ENCODE data around the gene TBC1D8.

DNA sequence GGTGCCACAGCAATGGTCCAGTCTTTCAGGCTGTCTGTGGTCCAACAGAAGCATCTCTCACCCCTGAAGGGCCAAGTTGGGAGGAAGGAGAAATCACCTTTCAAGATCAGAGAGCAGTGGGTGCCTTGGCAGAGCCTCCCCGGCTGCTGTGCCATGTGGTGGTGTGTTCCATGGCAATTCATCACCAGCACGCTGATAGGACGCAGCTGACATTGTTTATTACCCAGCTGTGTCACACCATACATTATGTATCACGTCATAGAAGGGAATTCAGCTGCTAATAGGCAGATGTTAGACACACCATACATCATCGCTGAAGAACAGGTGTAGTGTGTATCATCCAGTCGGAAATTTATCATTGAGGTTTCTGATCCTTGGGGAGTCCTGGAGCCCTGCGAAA, 178.7 kb downstream of the TBC1D8 start:
- TF ChIP-seq POLR2AphosphoS5 (IDR thresholded peaks at IDR 0.05; ENCODE audit: low read depth, low read length) (no peak), SIN3A (IDR thresholded peaks at IDR 0.05; ENCODE audit: borderline replicate concordance, insufficient read depth, low read depth, low read length) (no peak)
- TF ChIP-seq, protein P1, sequence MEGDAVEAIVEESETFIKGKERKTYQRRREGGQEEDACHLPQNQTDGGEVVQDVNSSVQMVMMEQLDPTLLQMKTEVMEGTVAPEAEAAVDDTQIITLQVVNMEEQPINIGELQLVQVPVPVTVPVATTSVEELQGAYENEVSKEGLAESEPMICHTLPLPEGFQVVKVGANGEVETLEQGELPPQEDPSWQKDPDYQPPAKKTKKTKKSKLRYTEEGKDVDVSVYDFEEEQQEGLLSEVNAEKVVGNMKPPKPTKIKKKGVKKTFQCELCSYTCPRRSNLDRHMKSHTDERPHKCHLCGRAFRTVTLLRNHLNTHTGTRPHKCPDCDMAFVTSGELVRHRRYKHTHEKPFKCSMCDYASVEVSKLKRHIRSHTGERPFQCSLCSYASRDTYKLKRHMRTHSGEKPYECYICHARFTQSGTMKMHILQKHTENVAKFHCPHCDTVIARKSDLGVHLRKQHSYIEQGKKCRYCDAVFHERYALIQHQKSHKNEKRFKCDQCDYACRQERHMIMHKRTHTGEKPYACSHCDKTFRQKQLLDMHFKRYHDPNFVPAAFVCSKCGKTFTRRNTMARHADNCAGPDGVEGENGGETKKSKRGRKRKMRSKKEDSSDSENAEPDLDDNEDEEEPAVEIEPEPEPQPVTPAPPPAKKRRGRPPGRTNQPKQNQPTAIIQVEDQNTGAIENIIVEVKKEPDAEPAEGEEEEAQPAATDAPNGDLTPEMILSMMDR (IDR thresholded peaks at IDR 0.05), result no peak

Data from Panc1 (cell line).